ENCODE measurements around the gene MLC1. TPM values are rescaled to one million over a fixed set of nuclear protein-coding genes. Genes with fewer than 3 reads are reported as not detected.
"Not testable (repeated sequence)": the region's sequence is repeated elsewhere in the genome, so short reads cannot be mapped to it uniquely, and the experiment has no call there.

MLC1 gene
- total RNA-seq, 4 donors from 2014 or later: 0.42 TPM; not detected in 3

- intact Hi-C loops (cut with DNase I; ENCODE audit: low total_unique reads): no loop called here
- TF ChIP-seq POLR2A (IDR thresholded peaks at IDR 0.05): no peak
- TF ChIP-seq CTCF (IDR thresholded peaks at IDR 0.05 in 4 of 5, conservative IDR thresholded peaks at IDR 0.05 in 1 of 5): no peak
- in situ Hi-C loops (cut with MboI; ENCODE audit: low sequenced_read_pairs in 4 of 4): no loop called here
- peaks cover 19 to 29% (median 23%) of the 10 kb centered on the region in 3 donors for H3K27me3 ChIP-seq
- no peaks in the 10 kb centered on the region for H3K9me3 ChIP-seq
- DNase-seq (no peak), ATAC-seq (no peak)
- H3K4me3 ChIP-seq: no peak within 1 kb of the TSS
- no peaks in the 10 kb centered on the region for H3K36me3 ChIP-seq
- H3K27ac ChIP-seq: no peak within 1 kb of the TSS
- no peaks in the 10 kb centered on the region for H3K4me1 ChIP-seq
Measured at GRCh38 chr22:50089682-50090411, 4.6 kb upstream of the MLC1 start, which contains the start of gene MOV10L1. Gene MOV10L1 (plus strand): TSS chr22:50090006. CDS start chr22:50090089, 83 bp downstream.

- Histone ChIP-seq H3K36me3 (no peaks in the 10 kb centered on the region), H3K4me1 (no peaks in the 10 kb centered on the region), H3K4me3 (no peak overlapping the region), H3K9me3 (no peaks in the 10 kb centered on the region), H3K27me3 (peaks cover 19 to 36% (median 26%) of the 10 kb centered on the region in 3 donors), H3K27ac (no peak overlapping the region)
- DNase-seq (no peak), ATAC-seq (no peak)
- in situ Hi-C loops (cut with MboI; ENCODE audit: low sequenced_read_pairs in 4 of 4) (no loop called here), intact Hi-C loops (cut with DNase I; ENCODE audit: low total_unique reads) (no loop called here)
- TF ChIP-seq POLR2A (IDR thresholded peaks at IDR 0.05) (no peak), CTCF (IDR thresholded peaks at IDR 0.05 in 4 of 5, conservative IDR thresholded peaks at IDR 0.05 in 1 of 5) (no peak)
Measured at GRCh38 chr22:50089231-50089630, 4.0 kb upstream of the MLC1 start.

GRCh38 chr22:50088096-50088495, 2.9 kb upstream of the MLC1 start:
- no peaks in the 10 kb centered on the region for H3K4me1 ChIP-seq
- peaks cover 19 to 44% (median 37%) of the 10 kb centered on the region in 3 donors for H3K27me3 ChIP-seq
- no peaks in the 10 kb centered on the region for H3K9me3 ChIP-seq
- no peak for ATAC-seq
- intact Hi-C loops (cut with DNase I; ENCODE audit: low total_unique reads): no loop called here
- TF ChIP-seq POLR2A (IDR thresholded peaks at IDR 0.05) (no peak), CTCF (IDR thresholded peaks at IDR 0.05 in 4 of 5, conservative IDR thresholded peaks at IDR 0.05 in 1 of 5) (no peak)
- H3K27ac ChIP-seq: no peak overlapping the region
- no peak for DNase-seq
- no peaks in the 10 kb centered on the region for H3K36me3 ChIP-seq
- in situ Hi-C loops (cut with MboI; ENCODE audit: low sequenced_read_pairs in 4 of 4): no loop called here
- no peak overlapping the region for H3K4me3 ChIP-seq

GRCh38 chr22:50087646-50088045, 2.4 kb upstream of the MLC1 start:
- Histone ChIP-seq H3K4me1 (no peaks in the 10 kb centered on the region), H3K9me3 (no peaks in the 10 kb centered on the region), H3K27ac (no peak overlapping the region), H3K4me3 (no peak overlapping the region), H3K36me3 (no peaks in the 10 kb centered on the region), H3K27me3 (peaks cover 19 to 44% (median 37%) of the 10 kb centered on the region in 3 donors)
- in situ Hi-C loops (cut with MboI; ENCODE audit: low sequenced_read_pairs in 4 of 4): no loop called here
- intact Hi-C loops (cut with DNase I; ENCODE audit: low total_unique reads): no loop called here
- TF ChIP-seq CTCF (IDR thresholded peaks at IDR 0.05 in 4 of 5, conservative IDR thresholded peaks at IDR 0.05 in 1 of 5) (no peak), POLR2A (IDR thresholded peaks at IDR 0.05) (no peak)
- DNase-seq (no peak), ATAC-seq (no peak)

GRCh38 chr22:50086975-50087374, 1.7 kb upstream of the MLC1 start:
- ATAC-seq; H3K36me3 ChIP-seq; H3K4me1 ChIP-seq; DNase-seq; H3K27ac ChIP-seq; intact Hi-C loops (cut with DNase I; ENCODE audit: low total_unique reads); in situ Hi-C loops (cut with MboI; ENCODE audit: low sequenced_read_pairs in 4 of 4); H3K4me3 ChIP-seq; H3K9me3 ChIP-seq: not testable (repeated sequence)
- H3K27me3 ChIP-seq: peaks cover 19 to 44% (median 37%) of the 10 kb centered on the region in 3 donors
